ENCODE results near the gene PRKCD. TPM values are rescaled to one million over a fixed set of nuclear protein-coding genes. Genes with fewer than 3 reads are reported as not detected.
"Not testable (repeated sequence)": the region's sequence is repeated elsewhere in the genome, so short reads cannot be mapped to it uniquely, and the experiment has no call there.

PRKCD gene
- total RNA-seq, 1 donor from 2014 or later: 36.3 TPM

DNA sequence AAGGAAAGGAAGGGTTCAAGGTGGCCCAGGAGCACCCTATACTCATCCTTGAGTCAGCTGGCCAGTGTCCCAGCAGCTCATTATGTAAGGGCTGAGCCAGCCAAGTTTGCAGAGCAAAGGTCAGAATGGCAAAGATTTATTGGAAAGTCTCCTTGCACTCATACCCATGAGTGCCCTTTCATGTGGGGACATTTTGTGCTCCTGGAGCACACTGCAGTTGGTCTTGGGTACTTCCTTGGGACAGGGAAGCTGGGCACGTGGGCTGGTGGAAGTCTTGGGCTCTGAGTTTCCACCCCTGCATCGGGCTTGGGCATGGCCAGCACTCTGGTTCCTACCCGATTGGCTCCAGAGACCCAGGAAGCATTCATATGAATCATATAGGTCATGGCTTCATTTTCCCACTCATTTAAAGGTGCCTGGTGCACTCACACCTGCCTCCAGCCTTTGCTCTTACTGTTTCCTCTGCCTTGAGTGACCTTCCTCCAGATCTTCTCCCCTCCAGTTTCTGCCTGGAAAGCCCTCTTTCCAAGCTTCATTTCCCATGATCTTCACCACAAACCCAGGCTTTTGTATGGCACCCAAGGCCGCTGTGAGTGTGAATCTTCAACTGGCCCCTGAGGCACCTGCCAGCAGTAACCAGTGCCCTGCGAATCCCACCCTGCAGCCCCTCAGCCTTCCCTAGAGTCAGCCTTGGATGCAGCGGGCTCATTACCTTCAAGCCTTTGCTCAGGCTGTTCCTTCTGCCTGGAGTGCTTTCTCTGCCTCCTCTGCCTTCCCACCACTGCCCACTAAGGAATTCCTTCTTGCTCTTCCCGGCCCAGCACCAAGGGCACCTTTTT is 10.5 kb upstream of the PRKCD start:
- H3K4me3 ChIP-seq: no peak overlapping the region
- H3K36me3 ChIP-seq: no peaks in the 10 kb centered on the region
- peaks cover 4 to 12% of the 10 kb centered on the region in 2 donors for H3K4me1 ChIP-seq
- H3K27me3 ChIP-seq: no peaks in the 10 kb centered on the region
- intact Hi-C loops (cut with DNase I): no loop called here
- no peak overlapping the region for H3K27ac ChIP-seq
- TF ChIP-seq, protein P1, sequence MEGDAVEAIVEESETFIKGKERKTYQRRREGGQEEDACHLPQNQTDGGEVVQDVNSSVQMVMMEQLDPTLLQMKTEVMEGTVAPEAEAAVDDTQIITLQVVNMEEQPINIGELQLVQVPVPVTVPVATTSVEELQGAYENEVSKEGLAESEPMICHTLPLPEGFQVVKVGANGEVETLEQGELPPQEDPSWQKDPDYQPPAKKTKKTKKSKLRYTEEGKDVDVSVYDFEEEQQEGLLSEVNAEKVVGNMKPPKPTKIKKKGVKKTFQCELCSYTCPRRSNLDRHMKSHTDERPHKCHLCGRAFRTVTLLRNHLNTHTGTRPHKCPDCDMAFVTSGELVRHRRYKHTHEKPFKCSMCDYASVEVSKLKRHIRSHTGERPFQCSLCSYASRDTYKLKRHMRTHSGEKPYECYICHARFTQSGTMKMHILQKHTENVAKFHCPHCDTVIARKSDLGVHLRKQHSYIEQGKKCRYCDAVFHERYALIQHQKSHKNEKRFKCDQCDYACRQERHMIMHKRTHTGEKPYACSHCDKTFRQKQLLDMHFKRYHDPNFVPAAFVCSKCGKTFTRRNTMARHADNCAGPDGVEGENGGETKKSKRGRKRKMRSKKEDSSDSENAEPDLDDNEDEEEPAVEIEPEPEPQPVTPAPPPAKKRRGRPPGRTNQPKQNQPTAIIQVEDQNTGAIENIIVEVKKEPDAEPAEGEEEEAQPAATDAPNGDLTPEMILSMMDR (IDR thresholded peaks at IDR 0.05): no peak
- no peak for DNase-seq (ENCODE audit: low spot score in 2 of 2)
- H3K9me3 ChIP-seq: no peaks in the 10 kb centered on the region

DNA sequence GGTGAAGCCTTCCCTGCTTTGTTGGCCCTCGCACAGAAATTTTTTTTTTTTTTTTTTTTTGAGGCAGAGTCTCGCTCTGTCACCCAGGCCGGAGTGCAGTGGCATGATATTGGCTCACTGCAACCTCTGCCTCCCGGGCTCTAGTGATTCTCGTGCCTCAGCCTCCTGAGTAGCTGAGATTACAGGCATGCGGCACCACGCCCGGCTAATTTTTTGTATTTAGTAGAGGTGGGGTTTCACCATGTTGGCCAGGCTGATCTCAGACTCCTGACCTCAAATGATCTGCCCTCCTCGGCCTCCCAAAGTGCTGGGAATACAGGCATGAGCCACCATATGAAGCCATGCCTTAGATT is 9.9 kb upstream of the PRKCD start:
- DNase-seq (ENCODE audit: low spot score in 2 of 2); H3K9me3 ChIP-seq; H3K27me3 ChIP-seq; H3K27ac ChIP-seq; H3K4me3 ChIP-seq; H3K36me3 ChIP-seq; intact Hi-C loops (cut with DNase I): not testable (repeated sequence)
- peaks cover 4 to 17% of the 10 kb centered on the region in 2 donors for H3K4me1 ChIP-seq

DNA sequence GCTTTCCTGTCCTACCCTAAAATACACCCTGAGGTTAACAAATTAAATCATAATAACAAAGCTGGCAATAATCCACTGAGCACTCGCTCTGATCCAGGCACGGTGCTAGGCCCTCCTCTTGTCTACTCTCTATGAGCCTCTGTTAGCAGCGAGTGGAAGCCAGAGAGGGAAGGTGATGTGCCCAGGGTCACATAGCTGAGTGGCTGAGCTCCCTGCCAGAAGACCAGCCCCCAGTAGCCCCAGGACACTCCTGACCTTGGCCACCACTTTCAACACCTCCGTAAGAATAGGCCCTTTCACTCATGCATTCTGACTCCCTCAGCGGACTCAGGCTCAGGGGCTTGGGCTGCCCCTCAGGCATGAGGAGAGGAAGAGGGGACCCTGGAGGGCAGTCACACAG is 9.5 kb upstream of the PRKCD start:
- Histone ChIP-seq H3K9me3 (no peaks in the 10 kb centered on the region), H3K4me3 (no peak overlapping the region), H3K36me3 (no peaks in the 10 kb centered on the region), H3K4me1 (peaks cover 4 to 17% of the 10 kb centered on the region in 2 donors), H3K27ac (no peak overlapping the region), H3K27me3 (no peaks in the 10 kb centered on the region)
- TF ChIP-seq, protein P1 (IDR thresholded peaks at IDR 0.05): no peak
- intact Hi-C loops (cut with DNase I): no loop called here
- DNase-seq (ENCODE audit: low spot score in 2 of 2): no peak

DNA sequence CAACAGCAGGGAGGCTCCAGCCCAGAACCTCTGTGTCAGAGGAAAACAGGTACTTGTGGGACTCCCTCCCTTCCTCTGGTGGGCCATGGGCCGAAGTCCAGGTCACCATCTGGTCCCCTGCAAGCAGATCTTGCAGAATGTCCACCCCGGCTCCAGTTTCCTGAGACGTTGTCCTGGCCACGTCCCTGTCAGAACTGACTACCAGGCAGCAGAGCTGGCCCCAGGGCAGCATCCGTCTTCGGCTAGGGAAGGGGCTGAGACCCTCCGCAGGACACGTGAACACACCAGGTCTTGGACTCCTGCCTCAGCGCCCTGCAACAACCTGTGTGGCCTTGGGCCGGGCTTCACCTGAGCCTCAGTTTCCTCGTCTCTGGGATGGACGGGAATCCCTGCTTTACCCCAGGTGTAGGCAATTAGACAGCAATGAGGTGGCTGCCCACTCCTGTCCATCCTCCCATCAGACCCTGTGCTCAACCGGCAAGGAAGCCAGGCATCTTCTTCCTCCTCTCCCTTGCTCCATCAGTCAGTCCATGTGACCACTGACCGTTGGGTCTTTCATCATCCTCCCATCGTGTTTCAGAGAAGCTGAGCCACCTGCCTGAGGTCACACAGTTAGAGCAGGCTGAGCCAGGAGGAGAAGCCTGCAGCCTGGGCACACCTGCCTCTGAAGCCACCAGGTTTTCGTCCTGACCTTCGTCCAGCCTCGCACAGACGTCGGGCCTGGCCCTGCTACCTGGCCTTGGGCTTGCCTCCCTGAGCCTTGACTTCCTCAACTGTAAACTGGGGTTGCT is 8.9 kb upstream of the PRKCD start:
- H3K36me3 ChIP-seq: no peaks in the 10 kb centered on the region
- TF ChIP-seq, protein P1 (IDR thresholded peaks at IDR 0.05): no peak
- intact Hi-C loops (cut with DNase I): no loop called here
- no peak overlapping the region for H3K27ac ChIP-seq
- H3K4me1 ChIP-seq: peaks cover 4 to 17% of the 10 kb centered on the region in 2 donors
- no peak for DNase-seq (ENCODE audit: low spot score in 2 of 2)
- no peaks in the 10 kb centered on the region for H3K27me3 ChIP-seq
- H3K9me3 ChIP-seq: no peaks in the 10 kb centered on the region
- no peak overlapping the region for H3K4me3 ChIP-seq

DNA sequence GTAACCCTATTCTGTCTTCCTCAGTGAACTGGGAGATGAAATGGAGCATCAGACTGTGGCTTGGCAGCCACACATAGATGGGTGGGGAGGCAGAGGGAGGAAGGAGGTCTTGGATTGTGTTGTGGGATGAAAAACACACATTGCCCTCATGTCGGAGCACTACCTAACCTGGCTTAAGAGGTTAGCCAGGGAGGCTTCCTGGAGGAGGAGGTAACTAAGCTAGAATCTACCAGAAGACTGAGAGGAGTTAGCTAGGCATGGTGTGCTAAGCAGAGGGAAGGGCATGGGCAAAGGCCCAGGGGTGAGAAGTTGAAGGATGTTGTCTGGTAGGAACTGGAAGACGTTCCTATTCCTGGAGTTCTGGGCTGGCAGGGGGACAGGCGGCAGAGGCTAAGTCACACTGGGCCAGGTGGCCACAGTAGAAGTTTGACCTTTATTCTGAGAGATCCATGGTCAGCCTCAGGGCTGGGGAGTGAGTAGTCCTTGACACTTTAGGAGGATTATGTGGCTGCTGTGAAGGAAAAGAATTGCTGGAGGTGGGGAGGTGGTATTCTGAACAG is 7.7 kb upstream of the PRKCD start:
- TF ChIP-seq, protein P1 (IDR thresholded peaks at IDR 0.05): no peak
- no peak overlapping the region for H3K4me3 ChIP-seq
- no peaks in the 10 kb centered on the region for H3K36me3 ChIP-seq
- H3K27me3 ChIP-seq: no peaks in the 10 kb centered on the region
- DNase-seq (ENCODE audit: low spot score in 2 of 2): no peak
- intact Hi-C loops (cut with DNase I): no loop called here
- peaks cover 4 to 17% of the 10 kb centered on the region in 2 donors for H3K4me1 ChIP-seq
- H3K9me3 ChIP-seq: no peaks in the 10 kb centered on the region
- no peak overlapping the region for H3K27ac ChIP-seq

DNA sequence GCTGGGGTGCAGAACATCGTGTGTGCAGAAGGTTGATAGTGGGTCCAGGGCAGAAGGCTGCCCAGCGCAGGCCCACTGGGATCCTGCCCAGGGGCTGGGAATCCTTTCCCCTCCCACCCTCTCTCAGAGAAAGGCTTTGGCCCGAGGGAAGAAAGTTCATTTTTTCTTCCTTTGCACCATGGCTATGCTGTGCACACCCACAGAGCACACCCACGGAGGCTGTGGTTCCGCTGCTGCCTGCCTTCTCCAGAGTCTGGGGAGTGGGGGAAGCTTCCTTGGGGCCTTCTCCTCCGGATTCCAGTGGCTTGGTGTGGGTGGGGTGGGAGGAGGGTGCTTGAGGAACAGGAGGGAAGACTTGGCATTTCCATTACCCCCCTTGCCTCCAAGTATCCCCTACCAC is 7.0 kb upstream of the PRKCD start:
- Histone ChIP-seq H3K36me3 (no peaks in the 10 kb centered on the region), H3K9me3 (no peaks in the 10 kb centered on the region), H3K27me3 (no peaks in the 10 kb centered on the region), H3K27ac (no peak overlapping the region), H3K4me1 (peaks cover 4 to 22% of the 10 kb centered on the region in 2 donors), H3K4me3 (no peak overlapping the region)
- intact Hi-C loops (cut with DNase I): no loop called here
- TF ChIP-seq, protein P1 (IDR thresholded peaks at IDR 0.05): no peak
- no peak for DNase-seq (ENCODE audit: low spot score in 2 of 2)

All from ascending aorta (tissue), 2 donors.